DOHH2 (cell line): Measurements from ENCODE around the gene APMAP.

Experiments
- H3F3A ChIP-seq: fragments of 200-600 bp; sonication (generic), shearing (Covaris generic); 2 replicates; pipeline ENCODE4 v1.6.0; 2016; ENCODE audit warnings: antibody characterized with exemption, mild to moderate bottlenecking; ENCODE audit not compliant: control insufficient read depth, insufficient read depth
- H3K27ac ChIP-seq: fragments of 200-600 bp; sonication (generic); 2 replicates; pipeline ENCODE4 v1.5.1; 2014; ENCODE audit warnings: low read depth, mild to moderate bottlenecking, low read length, moderate library complexity
- H3K27me3 ChIP-seq: fragments of 200-600 bp; sonication (generic); 2 replicates; pipeline ENCODE4 v1.6.1; 2014; ENCODE audit warnings: mild to moderate bottlenecking, low read length, mixed read lengths; ENCODE audit not compliant: control insufficient read depth
- H3K36me3 ChIP-seq: fragments of 200-600 bp; sonication (generic); 2 replicates; pipeline ENCODE4 v1.6.1; 2014; ENCODE audit warnings: mild to moderate bottlenecking, low read length, moderate library complexity, mixed read lengths; ENCODE audit not compliant: control insufficient read depth
- H3K4me1 ChIP-seq: fragments of 200-600 bp; sonication (generic); 2 replicates; pipeline ENCODE4 v1.6.1; 2014; ENCODE audit warnings: mild to moderate bottlenecking, low read length, mixed read lengths; ENCODE audit not compliant: control insufficient read depth
- H3K4me2 ChIP-seq: fragments of 200-600 bp; sonication (generic); 2 replicates; pipeline ENCODE4 v1.6.0; 2014; ENCODE audit warnings: mild to moderate bottlenecking, low read length, moderate library complexity
- H3K4me3 ChIP-seq: fragments of 200-600 bp; sonication (generic); 2 replicates; pipeline ENCODE4 v1.5.1; 2014; ENCODE audit warnings: mild to moderate bottlenecking, low read length, mixed read lengths
- H3K79me2 ChIP-seq: fragments of 200-600 bp; sonication (generic); 2 replicates; pipeline ENCODE4 v1.6.1; 2014; ENCODE audit warnings: mild to moderate bottlenecking, low read length, mixed read lengths; ENCODE audit not compliant: control insufficient read depth
- H3K9me2 ChIP-seq: fragments of 200-600 bp; sonication (generic); replicated peaks from 2 replicates; pipeline ENCODE4 v1.6.1; 2014; ENCODE audit warnings: mild to moderate bottlenecking, low read length, mixed read lengths; ENCODE audit not compliant: control insufficient read depth
- H3K9me3 ChIP-seq: fragments of 200-600 bp; sonication (generic); 2 replicates; pipeline ENCODE4 v1.6.1; 2014; ENCODE audit warnings: antibody characterized with exemption, low read length, mixed read lengths; ENCODE audit not compliant: control insufficient read depth, insufficient read depth
- H4K20me1 ChIP-seq: fragments of 200-600 bp; sonication (generic); 2 replicates; pipeline ENCODE4 v1.6.0; 2014; ENCODE audit warnings: low read depth, mild to moderate bottlenecking, antibody characterized with exemption, low read length, moderate library complexity; ENCODE audit not compliant: control insufficient read depth, insufficient read depth
- EZH2phosphoT487 ChIP-seq: fragments of 200-600 bp; sonication (generic); IDR thresholded peaks from 2 replicates; pipeline ENCODE4 v1.6.1; 2017; ENCODE audit warnings: borderline replicate concordance, mild to moderate bottlenecking, antibody characterized with exemption, low read length, moderate library complexity, mixed read lengths
- TF ChIP-seq, protein P1 (sequence below): fragments of 200-600 bp; sonication (generic); IDR thresholded peaks from one replicate; pipeline ENCODE4 v1.5.1; 2014; ENCODE audit warnings: antibody characterized with exemption, mild to moderate bottlenecking, low read depth, low read length; ENCODE audit not compliant: poor library complexity, severe bottlenecking

APMAP gene

DNA sequence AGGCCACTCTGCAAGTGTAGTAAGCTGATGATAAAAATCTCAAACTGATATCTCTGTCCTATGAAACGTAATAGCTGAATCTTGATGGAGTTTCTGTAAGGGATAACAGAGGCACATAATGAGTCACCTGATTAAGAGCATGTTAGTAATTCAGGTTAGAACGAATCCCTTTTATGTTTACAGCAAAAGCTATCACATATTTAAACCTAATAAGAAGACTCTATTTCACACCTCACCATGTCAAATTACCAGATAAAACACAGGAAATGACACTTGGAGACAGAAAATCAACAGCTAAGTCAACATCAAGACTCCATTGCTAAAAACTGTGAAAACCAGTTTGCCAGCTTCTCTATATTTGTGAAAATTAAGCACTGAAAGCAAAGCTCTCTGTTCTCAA, 31.7 kb downstream of the APMAP start:
- Histone ChIP-seq H3K27me3 (no peaks in the 10 kb centered on the region), H3K9me3 (no peaks in the 10 kb centered on the region), H3K79me2 (no peaks in the 10 kb centered on the region), H3K4me3 (no peak overlapping the region), H4K20me1 (no peaks in the 10 kb centered on the region), H3K4me1 (no peaks in the 10 kb centered on the region), H3K9me2 (no peaks in the 10 kb centered on the region), H3K36me3 (peaks cover 31% of the 10 kb centered on the region), H3K27ac (no peak overlapping the region), H3K4me2 (no peak overlapping the region), H3F3A (no peaks in the 10 kb centered on the region)
- TF ChIP-seq EZH2phosphoT487, result no peak
- TF ChIP-seq, protein P1, sequence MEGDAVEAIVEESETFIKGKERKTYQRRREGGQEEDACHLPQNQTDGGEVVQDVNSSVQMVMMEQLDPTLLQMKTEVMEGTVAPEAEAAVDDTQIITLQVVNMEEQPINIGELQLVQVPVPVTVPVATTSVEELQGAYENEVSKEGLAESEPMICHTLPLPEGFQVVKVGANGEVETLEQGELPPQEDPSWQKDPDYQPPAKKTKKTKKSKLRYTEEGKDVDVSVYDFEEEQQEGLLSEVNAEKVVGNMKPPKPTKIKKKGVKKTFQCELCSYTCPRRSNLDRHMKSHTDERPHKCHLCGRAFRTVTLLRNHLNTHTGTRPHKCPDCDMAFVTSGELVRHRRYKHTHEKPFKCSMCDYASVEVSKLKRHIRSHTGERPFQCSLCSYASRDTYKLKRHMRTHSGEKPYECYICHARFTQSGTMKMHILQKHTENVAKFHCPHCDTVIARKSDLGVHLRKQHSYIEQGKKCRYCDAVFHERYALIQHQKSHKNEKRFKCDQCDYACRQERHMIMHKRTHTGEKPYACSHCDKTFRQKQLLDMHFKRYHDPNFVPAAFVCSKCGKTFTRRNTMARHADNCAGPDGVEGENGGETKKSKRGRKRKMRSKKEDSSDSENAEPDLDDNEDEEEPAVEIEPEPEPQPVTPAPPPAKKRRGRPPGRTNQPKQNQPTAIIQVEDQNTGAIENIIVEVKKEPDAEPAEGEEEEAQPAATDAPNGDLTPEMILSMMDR, result no peak

DNA sequence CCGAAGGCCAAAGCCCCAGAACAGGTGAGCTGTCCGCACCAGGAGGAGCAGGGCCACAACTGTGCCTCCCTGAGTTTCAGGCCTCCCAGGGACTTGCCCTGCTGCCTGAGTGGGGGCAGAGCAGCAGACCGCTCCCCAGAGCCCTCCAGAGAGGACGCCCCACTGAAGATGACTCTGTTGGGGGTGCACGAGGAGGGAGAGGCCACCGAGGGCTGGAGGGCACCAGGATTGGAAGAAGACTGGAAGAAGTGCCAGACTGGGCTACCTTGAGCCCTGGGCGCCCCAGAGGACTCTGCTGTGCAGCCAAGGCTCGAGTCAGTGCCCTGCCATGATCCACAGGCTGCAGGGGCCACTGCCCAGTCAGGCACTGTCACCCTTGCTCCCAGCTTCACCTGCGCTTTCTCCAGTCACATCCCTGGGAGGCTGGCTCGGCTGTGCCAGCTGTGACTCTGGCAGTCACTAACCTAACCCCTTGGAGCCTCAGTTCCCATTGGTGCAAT, 32.2 kb downstream of the APMAP start:
- Histone ChIP-seq H3K4me1 (no peaks in the 10 kb centered on the region), H3K9me2 (no peaks in the 10 kb centered on the region), H3K9me3 (no peaks in the 10 kb centered on the region), H3K79me2 (no peaks in the 10 kb centered on the region), H3F3A (no peaks in the 10 kb centered on the region), H4K20me1 (no peaks in the 10 kb centered on the region), H3K36me3 (peaks cover 25% of the 10 kb centered on the region), H3K27ac (no peak overlapping the region), H3K27me3 (no peaks in the 10 kb centered on the region), H3K4me3 (no peak overlapping the region), H3K4me2 (no peak overlapping the region)
- TF ChIP-seq, protein P1, result no peak
- TF ChIP-seq EZH2phosphoT487, result no peak

DNA sequence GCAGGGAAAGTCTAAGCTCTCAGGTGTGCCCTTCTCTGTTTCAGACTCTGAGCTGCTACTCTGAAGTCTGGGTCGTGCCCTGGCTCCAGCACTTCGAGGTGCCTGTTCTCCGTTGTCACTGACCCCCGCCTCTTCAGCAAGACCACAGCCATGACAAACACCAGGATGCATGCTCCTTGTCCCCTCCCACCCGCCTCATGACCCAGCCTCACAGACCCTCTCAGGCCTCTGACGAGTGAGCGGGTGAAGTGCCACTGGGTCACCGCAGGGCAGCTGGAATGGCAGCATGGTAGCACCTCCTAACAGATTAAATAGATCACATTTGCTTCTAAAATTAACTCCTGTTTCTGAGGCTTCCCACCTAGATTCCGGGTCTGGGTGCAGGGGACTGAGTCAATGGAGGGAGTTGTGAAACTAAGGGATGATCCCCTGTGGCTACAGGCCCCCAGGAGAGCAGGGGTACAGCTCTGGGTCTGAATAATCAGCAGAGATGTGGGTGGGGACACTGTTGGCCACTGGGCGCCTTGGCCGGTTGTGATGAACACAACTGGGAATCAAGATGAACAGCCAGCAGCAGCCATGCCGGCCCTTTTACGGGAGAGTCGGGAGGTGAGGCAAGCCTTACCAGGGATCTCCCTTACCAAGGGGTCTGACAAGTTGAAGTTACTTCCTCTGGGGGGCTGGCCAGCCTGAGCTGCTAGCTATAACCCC, 32.8 kb downstream of the APMAP start:
- no peaks in the 10 kb centered on the region for H3K9me3 ChIP-seq
- H3F3A ChIP-seq, result no peaks in the 10 kb centered on the region
- no peak overlapping the region for H3K4me2 ChIP-seq
- TF ChIP-seq EZH2phosphoT487, result no peak
- TF ChIP-seq, protein P1, result no peak
- H3K4me3 ChIP-seq, result no peak overlapping the region
- H3K27me3 ChIP-seq, result no peaks in the 10 kb centered on the region
- H3K9me2 ChIP-seq, result no peaks in the 10 kb centered on the region
- no peaks in the 10 kb centered on the region for H4K20me1 ChIP-seq
- no peak overlapping the region for H3K27ac ChIP-seq
- peaks cover 6% of the 10 kb centered on the region for H3K4me1 ChIP-seq
- peaks cover 23% of the 10 kb centered on the region for H3K36me3 ChIP-seq
- no peaks in the 10 kb centered on the region for H3K79me2 ChIP-seq
